Caco-2 (cell line): ENCODE results near the gene HNRNPA2B1. TPM values are rescaled to one million over a fixed set of nuclear protein-coding genes. Genes with fewer than 3 reads are reported as not detected.

Experiments used
- BruUV-seq: library from RNA; stranded (reverse); fragments of 400-500 nt; replicated peaks from 2 replicates; lab custom pipeline; 2021; lab: Mats Ljungman, UMichigan
- CTCF ChIA-PET: fragments of 300-600 bp; sonication (Branson Sonifier 250); formaldehyde crosslinking; loops from one replicate; lab custom pipeline; 2022; ENCODE audit warnings: antibody characterized with exemption; lab: Charles Lee
- POLR2A ChIA-PET: fragments of 300-600 bp; sonication (Branson Sonifier 250); formaldehyde crosslinking; loops from one replicate; lab custom pipeline; 2022; ENCODE audit warnings: antibody characterized with exemption; lab: Charles Lee
- DNase-seq, 2 experiments: peaks; one replicate each; pipeline versions ENCODE4 v3.0.0 to v3.0.0-alpha.2; 2020 to 2022
- H3K27me3 ChIP-seq: replicated peaks from 2 replicates; pipeline ENCODE4 v1.6.0; 2011; ENCODE audit warnings: low read length; ENCODE audit not compliant: control insufficient read depth, insufficient read depth
- H3K36me3 ChIP-seq: 2 replicates; pipeline ENCODE4 v1.5.1; 2011; ENCODE audit warnings: low read length; ENCODE audit not compliant: control insufficient read depth, insufficient read depth
- H3K4me1 ChIP-seq: fragments of 250-450 bp; sonication (Bioruptor Pico); 2 replicates; pipeline ENCODE4 v1.5.1; 2020; ENCODE audit warnings: mild to moderate bottlenecking
- H3K4me3 ChIP-seq: 2 replicates; pipeline ENCODE4 v1.5.1; 2011; ENCODE audit warnings: low read depth, mild to moderate bottlenecking, control low read depth, low read length
- H3K9me3 ChIP-seq: fragments of 250-450 bp; sonication (Bioruptor Pico); 2 replicates; pipeline ENCODE4 v1.5.1; 2020; ENCODE audit warnings: mild to moderate bottlenecking, moderate library complexity
- H3K27ac Mint-ChIP-seq: one replicate; pipeline ENCODE4 v1.8.0; 2022; ENCODE audit warnings: mixed read lengths; ENCODE audit not compliant: unreplicated experiment
- H3K27me3 Mint-ChIP-seq: one replicate; pipeline ENCODE4 v1.8.0; 2022; ENCODE audit warnings: mixed read lengths; ENCODE audit not compliant: insufficient read depth, unreplicated experiment
- H3K36me3 Mint-ChIP-seq: one replicate; pipeline ENCODE4 v1.8.0; 2022; ENCODE audit warnings: mild to moderate bottlenecking, mixed read lengths; ENCODE audit not compliant: insufficient read depth, unreplicated experiment
- H3K4me1 Mint-ChIP-seq: one replicate; pipeline ENCODE4 v1.8.0; 2022; ENCODE audit warnings: low read depth, mixed read lengths; ENCODE audit not compliant: unreplicated experiment
- H3K4me3 Mint-ChIP-seq: one replicate; pipeline ENCODE4 v1.8.0; 2022; ENCODE audit warnings: mild to moderate bottlenecking, moderate library complexity, mixed read lengths; ENCODE audit not compliant: unreplicated experiment
- H3K9me3 Mint-ChIP-seq: one replicate; pipeline ENCODE4 v1.8.0; 2022; ENCODE audit warnings: mixed read lengths; ENCODE audit not compliant: unreplicated experiment
- intact Hi-C: fragments of 100-400 bp; cut with micrococcal nuclease; formaldehyde crosslinking; loops from one replicate; pipeline ENCODE4 v1.10.0; 2022; ENCODE audit not compliant: unreplicated experiment
- total RNA-seq: library from RNA; stranded (reverse); gene quantifications from 2 replicates; pipeline ENCODE4 v1.2.3, GENCODE V29; 2022
- TF ChIP-seq, protein P1 (sequence below), 2 experiments: fragments of 200-600 bp in 1 of 2; IDR thresholded peaks; 1 replicate in 1 of 2; 2 replicates in 1 of 2; pipeline versions ENCODE4 v1.5.1 to v1.8.0; 2011 to 2022; ENCODE audit warnings: antibody characterized with exemption in 1 of 2, control low read depth in 1 of 2, inconsistent platforms in 1 of 2, low read depth in 1 of 2, low read length in 1 of 2, mild to moderate bottlenecking in 1 of 2, moderate library complexity in 1 of 2; ENCODE audit not compliant: insufficient read depth in 1 of 2, severe bottlenecking in 1 of 2, unreplicated experiment in 1 of 2

Gene HNRNPA2B1
- total RNA-seq, 1 experiment from 2014 or later: 799 TPM

DNA sequence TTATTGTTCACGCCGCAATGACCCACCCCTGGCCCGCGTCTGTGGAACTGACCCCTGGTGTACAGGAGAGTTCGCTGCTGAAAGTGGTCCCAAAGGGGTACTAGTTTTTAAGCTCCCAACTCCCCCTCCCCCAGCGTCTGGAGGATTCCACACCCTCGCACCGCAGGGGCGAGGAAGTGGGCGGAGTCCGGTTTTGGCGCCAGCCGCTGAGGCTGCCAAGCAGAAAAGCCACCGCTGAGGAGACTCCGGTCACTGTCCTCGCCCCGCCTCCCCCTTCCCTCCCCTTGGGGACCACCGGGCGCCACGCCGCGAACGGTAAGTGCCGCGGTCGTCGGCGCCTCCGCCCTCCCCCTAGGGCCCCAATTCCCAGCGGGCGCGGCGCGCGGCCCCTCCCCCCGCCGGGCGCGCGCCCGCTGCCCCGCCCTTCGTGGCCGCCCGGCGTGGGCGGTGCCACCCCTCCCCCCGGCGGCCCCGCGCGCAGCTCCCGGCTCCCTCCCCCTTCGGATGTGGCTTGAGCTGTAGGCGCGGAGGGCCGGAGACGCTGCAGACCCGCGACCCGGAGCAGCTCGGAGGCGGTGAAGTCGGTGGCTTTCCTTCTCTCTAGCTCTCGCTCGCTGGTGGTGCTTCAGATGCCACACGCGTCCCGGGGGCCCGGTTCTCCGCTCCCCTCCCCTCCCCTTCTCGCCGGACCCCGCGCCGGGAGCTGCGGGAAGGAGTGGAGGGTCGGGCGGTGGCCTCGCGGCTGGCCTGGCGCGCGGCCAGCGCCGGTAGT, 887 bp upstream of the HNRNPA2B1 start, which contains the start of gene CBX3:
CBX3 (plus strand) TSS at position 499 of the 772 bp plus-strand sequence. CDS start 1,254 bp downstream, outside the sequence.
- Histone ChIP-seq H3K4me3 (peak within 1 kb of the TSS; percentile 99), H3K4me1 (peaks cover 20% of the 10 kb centered on the region; the same call in 1 of the 2 replicates), H3K9me3 (no peaks in the 10 kb centered on the region), H3K36me3 (peaks cover 2% of the 10 kb centered on the region; the same call in 1 of the 2 replicates), H3K27me3 (no peaks in the 10 kb centered on the region)
- Mint-ChIP-seq H3K4me3 (peak within 1 kb of the TSS; percentile 99), H3K27ac (peak within 1 kb of the TSS; percentile 100), H3K4me1 (peaks cover 18% of the 10 kb centered on the region), H3K9me3 (no peaks in the 10 kb centered on the region), H3K36me3 (peaks cover 91% of the 10 kb centered on the region), H3K27me3 (no peaks in the 10 kb centered on the region)
- TF ChIP-seq, protein P1, sequence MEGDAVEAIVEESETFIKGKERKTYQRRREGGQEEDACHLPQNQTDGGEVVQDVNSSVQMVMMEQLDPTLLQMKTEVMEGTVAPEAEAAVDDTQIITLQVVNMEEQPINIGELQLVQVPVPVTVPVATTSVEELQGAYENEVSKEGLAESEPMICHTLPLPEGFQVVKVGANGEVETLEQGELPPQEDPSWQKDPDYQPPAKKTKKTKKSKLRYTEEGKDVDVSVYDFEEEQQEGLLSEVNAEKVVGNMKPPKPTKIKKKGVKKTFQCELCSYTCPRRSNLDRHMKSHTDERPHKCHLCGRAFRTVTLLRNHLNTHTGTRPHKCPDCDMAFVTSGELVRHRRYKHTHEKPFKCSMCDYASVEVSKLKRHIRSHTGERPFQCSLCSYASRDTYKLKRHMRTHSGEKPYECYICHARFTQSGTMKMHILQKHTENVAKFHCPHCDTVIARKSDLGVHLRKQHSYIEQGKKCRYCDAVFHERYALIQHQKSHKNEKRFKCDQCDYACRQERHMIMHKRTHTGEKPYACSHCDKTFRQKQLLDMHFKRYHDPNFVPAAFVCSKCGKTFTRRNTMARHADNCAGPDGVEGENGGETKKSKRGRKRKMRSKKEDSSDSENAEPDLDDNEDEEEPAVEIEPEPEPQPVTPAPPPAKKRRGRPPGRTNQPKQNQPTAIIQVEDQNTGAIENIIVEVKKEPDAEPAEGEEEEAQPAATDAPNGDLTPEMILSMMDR (IDR thresholded peaks at IDR 0.05; ENCODE audit: insufficient read depth in 1 of 2, low read depth in 1 of 2, low read length in 1 of 2, severe bottlenecking in 1 of 2, unreplicated experiment in 1 of 2): no peak
- no TSS peak for BruUV-seq
- CTCF ChIA-PET: interaction anchor here (0.5 to 1.5 kb wide), 3 partner anchors 9 to 83 kb away, joined by 3 to 7 read pairs (median 3); partner anchors contain the start of gene NFE2L3
- POLR2A ChIA-PET: interaction anchor here (0.6 to 1.3 kb wide), 7 partner anchors 13 to 1861 kb away, joined by 3 to 10 read pairs (median 5); no protein-coding TSS in a partner anchor
- peak; percentile 94 to 96 for DNase-seq
- intact Hi-C loops: loop anchor here (2.0 to 10.0 kb wide), 2 partner anchors 83 to 963 kb away; partner anchors contain the start of gene HOXA9

DNA sequence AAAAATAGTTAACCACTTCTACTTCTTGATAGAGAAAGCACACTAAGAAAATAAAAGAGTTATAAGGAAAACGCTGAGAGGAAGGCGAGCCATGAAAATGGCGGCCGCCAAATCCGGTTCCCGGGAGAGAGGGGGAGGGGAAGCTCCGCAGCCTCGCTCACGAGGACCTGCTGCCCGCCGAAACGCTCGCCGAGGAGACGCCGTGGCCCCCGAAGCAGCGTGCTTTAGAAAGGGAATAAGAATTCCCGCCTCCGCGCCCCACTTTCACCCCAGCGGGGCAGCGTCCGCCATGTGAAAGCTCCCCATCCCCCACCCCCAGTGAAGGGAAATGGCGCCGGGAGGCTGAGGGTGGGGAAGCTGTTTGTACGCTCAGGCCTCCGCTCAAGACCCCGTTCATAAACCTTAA, 505 bp downstream of the HNRNPA2B1 start:
- peaks cover 29% of the 10 kb centered on the region for H3K4me1 Mint-ChIP-seq
- POLR2A ChIA-PET: interaction anchor here (0.6 to 1.1 kb wide), 6 partner anchors 15 to 1051 kb away, joined by 3 to 5 read pairs (median 4); partner anchors contain the start of gene NFE2L3
- CTCF ChIA-PET: interaction anchor here (1.0 to 1.1 kb wide), 2 partner anchors 44 to 48 kb away, joined by 3 to 5 read pairs; partner anchors contain the start of gene NFE2L3
- peak overlapping the region; percentile 100 for H3K27ac Mint-ChIP-seq
- H3K9me3 ChIP-seq: no peaks in the 10 kb centered on the region
- TF ChIP-seq, protein P1 (IDR thresholded peaks at IDR 0.05; ENCODE audit: insufficient read depth in 1 of 2, low read depth in 1 of 2, low read length in 1 of 2, severe bottlenecking in 1 of 2, unreplicated experiment in 1 of 2): no peak
- H3K27me3 Mint-ChIP-seq: no peaks in the 10 kb centered on the region
- peaks cover 3% of the 10 kb centered on the region for H3K36me3 ChIP-seq
- H3K4me3 ChIP-seq: peak overlapping the region; percentile 85
- peak; percentile 72 to 76 for DNase-seq
- H3K4me1 ChIP-seq: peaks cover 25% of the 10 kb centered on the region
- peaks cover 91% of the 10 kb centered on the region for H3K36me3 Mint-ChIP-seq
- H3K4me3 Mint-ChIP-seq: peak overlapping the region; percentile 99
- no peaks in the 10 kb centered on the region for H3K9me3 Mint-ChIP-seq
- no peaks in the 10 kb centered on the region for H3K27me3 ChIP-seq
- intact Hi-C loops: loop anchor here (2.0 to 10.0 kb wide), 2 partner anchors 85 to 965 kb away; partner anchors contain the start of gene HOXA9
- BruUV-seq: no TSS peak
